ENCODE results near the gene PDHA1.

The PDHA1 gene

GRCh38 chrX:19343535-19344408 is at the start of gene PDHA1:
TSS of gene PDHA1 (plus strand) at chrX:19343927. CDS start at chrX:19344038, 111 bp downstream.
- DNase-seq = peak; percentile 94

DNA sequence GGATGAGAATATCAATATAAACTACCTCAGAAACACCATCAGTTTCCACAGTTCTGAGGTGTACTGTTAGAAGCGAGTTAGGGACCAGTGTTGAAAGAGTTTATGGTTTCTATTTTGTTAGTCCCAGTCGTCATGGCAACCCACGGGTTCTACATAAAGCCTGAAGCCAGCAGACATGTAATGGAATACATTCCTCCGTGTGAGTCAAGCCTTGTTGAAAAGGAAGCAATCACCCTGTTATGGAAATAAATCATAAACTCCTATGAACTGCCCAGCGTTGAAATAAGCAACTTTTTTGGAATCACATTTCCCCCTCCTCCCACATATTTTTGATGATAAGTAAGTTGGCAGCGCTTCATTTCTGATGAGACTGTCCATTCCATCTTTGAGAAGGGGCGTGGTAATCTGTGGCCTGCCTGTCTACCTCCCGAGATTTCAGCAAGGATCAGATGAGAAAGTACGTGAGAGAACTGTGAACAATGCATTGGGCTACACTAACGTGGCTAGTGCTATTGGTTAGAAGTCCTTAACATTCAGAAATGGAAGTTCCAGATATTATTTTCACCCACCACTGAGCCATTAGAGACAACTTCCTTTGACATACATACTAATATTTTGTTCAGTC is 40.4 kb upstream of the PDHA1 start:
- no peak for DNase-seq

GRCh38 chrX:19326567-19326966 is 17.2 kb upstream of the PDHA1 start:
- no peak for DNase-seq

DNA sequence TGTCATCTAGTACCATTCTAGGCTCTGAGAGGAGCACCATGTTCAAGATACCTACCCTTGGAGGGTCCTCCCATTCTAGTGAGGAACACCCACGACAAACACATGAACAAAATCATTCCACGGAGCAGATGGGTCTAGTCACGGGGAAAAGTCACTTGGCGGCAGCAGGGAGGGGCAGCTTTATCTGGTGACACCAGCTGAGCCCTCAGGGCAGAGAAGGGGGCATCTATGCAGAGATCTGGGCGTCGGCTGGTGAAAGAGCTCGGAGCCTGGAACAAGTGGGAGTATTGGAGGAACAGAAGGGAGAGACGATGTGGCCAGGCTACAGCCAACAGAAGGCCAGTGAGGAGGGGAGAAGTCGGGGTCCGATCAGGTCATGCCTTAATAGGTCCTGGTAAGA is 11.9 kb upstream of the PDHA1 start:
- no peak for DNase-seq

DNA sequence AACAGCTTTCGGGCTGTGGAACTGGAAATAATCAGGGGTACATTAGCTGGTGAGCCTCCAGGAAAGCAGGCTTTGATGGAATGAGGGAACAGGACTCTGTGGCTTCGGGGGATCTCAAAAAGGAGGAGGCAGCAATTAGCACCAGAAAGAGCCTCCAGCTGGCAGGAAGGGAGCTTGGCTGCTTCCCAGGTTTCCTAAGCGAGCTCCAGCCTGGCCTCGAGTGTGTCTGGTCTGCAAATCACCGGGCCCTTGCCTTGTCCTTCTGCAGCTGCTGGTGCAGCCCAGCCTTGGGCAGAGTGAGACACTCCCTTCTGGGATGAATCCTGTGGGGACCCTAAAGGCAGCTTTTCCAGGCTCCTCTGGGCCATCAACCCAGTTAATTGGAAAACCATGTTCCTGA is 10.7 kb upstream of the PDHA1 start:
- DNase-seq = no peak

- peak; percentile 34 for DNase-seq
Measured at GRCh38 chrX:19334945-19335626, 8.6 kb upstream of the PDHA1 start.

DNA sequence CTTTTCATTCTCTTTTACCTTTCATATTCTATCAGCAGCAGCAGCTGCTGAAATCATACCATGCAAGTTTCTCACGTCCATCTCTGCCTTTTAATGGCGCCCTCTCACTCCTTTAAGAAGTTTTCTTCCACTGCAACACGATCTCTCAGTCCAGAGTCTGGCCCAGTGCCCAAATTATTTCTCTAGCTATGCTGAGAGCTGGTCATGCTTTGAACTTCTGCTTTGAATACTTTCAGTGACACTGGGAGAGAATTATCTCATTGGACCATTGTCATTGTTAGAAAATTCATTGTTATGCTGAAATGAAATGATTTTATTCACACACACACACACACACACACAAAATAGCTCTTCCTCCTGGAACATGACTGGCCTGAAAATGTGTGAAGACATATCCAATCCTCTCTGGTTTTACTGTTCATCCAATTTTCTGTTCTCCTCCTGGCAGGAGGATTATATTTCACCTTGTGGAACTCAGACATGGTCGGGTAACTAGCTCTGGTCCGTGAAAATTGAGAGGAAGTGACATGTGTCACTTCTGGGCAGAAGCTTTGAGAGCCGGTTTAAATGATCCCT is 1.3 kb upstream of the PDHA1 start:
- no peak for DNase-seq

GRCh38 chrX:19343085-19343534 is 617 bp upstream of the PDHA1 start:
- no peak for DNase-seq

DNA sequence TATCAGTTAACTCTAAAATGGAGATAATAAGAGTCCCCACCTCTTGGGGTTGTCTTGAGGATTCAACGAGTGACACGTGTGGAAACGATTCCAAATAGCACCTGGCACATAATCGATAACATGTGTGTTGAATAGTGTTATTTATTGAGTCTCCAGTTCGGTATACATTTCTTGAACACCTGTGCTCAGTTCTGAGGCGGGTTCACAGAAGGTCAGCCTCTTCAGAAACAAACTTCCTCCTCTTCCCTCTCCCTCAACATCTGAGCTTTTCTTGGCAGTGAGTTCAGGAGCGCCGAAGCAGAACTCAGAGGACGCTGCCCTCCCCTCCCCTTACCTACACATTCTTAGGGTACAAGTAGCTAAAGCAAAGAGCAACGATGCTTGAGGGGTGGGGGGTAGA is 934 bp downstream of the PDHA1 start:
- no peak for DNase-seq

GRCh38 chrX:19347916-19348315 is 4.2 kb downstream of the PDHA1 start:
- no peak for DNase-seq

GRCh38 chrX:19349264-19349663 is 5.5 kb downstream of the PDHA1 start:
- no peak for DNase-seq

DNA sequence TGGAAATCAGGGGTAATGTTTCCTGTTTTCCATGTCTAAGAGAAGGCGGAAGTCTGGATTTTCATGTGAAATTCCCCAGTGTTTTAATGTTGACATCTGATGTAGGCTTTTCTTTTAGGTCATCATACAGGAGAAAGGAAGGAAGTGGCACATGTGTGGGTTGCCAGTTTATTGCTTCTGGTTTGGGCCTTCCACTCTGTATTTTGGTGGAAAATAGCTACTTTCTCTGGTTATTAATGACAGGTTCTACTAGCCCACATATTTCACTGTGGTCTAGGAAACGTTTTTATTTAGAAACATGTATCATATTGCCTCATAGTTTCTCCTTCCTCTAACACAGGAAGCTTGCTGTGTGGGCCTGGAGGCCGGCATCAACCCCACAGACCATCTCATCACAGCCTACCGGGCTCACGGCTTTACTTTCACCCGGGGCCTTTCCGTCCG is 7.2 kb downstream of the PDHA1 start:
- DNase-seq = peak; percentile 21

DNA sequence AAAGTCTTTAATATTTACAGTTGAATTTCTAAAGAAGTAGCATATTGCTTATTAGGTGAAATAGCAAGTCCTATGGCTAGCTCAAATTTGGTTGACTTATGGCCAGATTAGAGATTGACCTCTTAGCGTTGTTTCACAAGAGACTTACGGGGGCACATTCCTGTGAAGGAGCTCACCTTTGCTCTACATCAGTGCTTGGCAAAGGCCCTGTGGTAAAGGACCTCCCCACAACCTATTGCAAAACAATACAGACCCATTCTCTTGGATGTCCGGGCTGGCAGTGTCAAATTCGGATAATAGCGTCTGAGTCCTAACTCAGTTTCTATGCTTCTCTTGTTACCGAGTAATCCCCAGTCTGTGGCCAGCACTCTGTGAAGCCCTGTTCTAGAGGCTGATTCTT is 10.9 kb downstream of the PDHA1 start:
- no peak for DNase-seq

DNA sequence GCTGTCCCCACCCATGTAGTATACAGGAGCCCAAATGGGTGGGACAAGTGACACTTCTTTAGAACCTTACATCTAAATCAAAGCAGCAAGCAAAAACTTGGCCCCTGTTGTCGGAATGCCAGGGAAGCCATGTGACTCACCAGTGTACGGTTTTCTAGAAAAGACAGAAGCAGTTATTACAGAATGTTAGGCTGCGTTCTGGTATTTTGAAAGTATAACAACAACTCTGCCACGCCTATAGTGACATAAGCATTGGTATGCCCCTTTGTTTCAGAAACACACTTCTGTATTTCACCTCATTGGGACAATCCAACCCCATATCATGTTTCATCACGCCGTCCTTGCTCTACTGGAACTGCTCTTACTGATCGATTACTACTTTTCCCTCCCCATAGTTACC is 14.8 kb downstream of the PDHA1 start:
- DNase-seq = no peak

DNA sequence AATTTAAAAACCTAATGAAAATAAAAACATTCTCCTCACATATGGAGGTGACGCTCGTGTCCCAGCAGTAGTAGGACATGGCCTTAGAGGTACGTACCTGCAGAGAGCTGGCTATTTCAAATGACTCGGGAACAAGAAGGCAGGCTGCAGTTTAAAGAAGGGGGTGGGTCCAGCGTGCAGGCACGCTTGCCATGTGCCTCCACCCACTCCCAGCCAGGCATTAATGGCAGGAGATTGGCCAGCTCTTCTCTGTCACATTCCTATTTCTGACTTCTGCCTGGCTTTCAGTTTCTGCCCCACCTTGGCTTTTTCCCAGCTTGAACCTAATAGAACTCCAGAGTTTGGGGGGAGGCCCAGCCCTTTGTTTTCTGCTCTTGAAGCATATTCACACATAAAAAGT is 17.2 kb downstream of the PDHA1 start:
- DNase-seq = no peak

DNA sequence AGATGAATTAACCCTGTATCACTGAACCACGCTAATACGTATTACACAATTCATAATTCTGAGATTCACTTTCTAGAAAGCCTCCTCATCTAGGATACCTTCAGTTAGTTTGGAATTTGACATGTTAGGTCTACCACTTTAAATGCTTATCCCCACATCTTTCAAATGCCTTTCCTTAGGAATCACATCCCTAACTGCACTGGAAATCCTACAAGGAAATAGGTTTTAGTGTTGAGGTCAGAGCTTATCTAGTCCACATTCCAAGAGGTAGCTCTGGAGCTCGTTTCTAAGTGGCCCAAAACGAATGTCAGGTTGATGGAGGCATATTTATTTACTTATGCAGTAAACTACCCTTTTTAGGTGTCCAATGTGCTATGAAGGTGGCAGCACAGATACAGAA is 18.0 kb downstream of the PDHA1 start:
- DNase-seq = no peak

- no peak for DNase-seq
Measured at GRCh38 chrX:19368576-19368975, 24.8 kb downstream of the PDHA1 start.

DNA sequence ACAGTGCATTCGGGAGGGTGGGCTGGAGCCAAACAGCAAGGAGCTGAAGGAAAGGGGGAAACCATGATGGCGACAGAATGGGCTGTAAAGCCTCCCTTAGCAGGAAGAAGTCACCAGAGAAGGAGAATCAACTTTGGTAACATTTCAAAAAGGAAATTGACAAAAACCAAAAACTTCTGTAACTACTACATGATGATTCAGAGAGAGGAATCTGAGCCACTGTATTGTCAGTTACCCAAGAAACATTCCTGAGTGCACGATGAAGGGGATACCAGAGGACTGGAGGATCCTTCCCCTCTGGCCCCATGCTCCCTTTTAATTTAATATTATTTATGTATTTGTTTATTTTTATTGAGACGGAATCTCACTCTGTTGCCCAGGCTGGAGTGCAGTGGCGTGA is 26.3 kb downstream of the PDHA1 start:
- DNase-seq = no peak

- DNase-seq = peak; percentile 75
Measured at GRCh38 chrX:19372170-19372546, 28.4 kb downstream of the PDHA1 start.

DNA sequence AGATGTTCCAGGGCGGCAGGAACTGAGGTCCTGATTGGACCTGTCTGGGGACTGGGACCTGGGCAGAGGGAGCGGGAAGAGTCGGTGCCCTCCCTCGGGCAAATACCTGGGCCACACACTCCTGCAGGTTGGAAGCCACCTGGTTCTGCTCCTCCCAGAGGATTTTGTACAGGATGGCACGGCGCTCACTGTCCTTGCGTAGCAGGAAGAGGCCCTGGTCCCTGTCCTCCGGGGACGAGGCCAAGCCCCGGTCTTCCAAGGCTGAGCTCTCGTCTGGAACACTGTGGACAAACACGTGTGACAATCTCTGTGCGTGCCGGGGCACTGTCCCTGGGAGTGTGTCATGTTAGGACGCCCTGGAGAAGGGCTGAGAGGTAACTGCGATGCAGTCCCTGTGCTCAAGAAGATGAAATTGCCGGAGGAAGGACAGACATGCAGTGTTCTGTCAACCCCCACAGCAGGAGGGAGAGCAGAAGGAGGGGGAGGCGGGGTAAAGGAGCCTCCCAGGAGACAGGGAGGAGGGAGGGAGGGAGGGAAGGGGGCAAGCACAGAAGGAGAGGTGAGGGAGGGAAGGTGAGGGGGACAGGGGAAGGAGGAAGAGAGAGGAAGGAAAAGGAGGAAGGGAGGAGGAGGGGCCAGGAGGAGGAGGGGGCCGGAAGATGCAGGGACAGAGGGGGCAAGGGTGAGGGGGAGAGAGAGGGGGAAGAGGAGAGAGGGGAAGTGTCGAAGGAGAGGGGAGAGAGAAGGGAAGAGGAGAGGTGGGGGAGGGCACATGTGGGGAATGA is 29.0 kb downstream of the PDHA1 start:
- peak; percentile 19 for DNase-seq

DNA sequence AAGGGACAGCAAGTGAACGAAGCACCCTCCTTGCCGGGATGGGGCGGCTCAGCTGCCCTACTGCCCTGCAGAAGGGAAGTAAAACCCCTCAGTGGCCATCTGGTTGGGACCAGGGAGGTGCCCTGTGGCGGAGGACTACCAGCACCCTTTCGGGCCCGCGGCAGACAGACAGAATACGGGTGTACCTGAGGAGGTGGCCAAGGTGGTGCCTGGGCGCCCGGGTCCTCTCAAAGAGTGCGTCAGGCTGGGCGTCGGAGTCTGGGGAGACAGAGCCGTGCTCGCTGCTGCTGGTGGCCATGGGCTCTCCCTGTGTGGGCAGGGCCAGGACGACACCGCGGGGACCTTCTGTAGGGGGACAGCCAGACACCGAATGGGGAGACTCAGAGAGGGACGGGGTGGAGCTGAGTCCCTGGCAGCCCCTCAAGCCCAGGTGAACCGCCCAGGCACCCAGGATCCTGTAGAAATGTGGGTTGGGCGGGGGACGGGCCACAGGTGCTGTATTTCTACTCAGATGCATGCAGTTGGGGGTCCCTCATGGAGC is 29.7 kb downstream of the PDHA1 start:
- peak; percentile 3 for DNase-seq

DNA sequence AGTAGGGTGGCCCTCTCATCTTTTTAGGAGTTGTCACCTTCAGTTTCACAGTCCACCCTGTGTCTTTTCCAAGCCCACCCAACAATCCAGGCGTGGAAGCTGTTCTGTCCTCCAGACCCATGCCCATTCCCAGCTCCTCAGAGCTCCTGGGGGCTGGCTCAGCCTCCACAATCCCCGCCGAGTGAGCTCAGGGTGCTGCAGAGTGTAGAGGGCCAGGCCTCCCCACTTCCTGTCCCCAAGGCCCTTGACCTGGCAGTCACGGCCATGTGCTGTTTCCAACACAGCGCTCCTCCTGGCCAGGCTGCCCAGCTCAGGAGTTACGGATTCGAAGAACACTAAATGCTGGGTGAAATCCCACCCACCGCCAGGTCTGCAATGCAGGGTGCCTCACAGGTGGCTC is 31.8 kb downstream of the PDHA1 start:
- DNase-seq = no peak

Measured in stimulated activated CD4-positive, alpha-beta T cell treated with anti-CD3 and anti-CD28 coated beads, Interleukin-15, amount 100 ng/mL, for 24 hours (primary cell).